ENCODE results near the gene GLIPR1. TPM values are rescaled to one million over a fixed set of nuclear protein-coding genes. Genes with fewer than 3 reads are reported as not detected.
"Not testable (repeated sequence)": the region's sequence is repeated elsewhere in the genome, so short reads cannot be mapped to it uniquely, and the experiment has no call there.

GLIPR1 gene
- polyA plus RNA-seq, 1 donor from 2014 or later, result 147 TPM

- no peak overlapping the region for H3K27ac Mint-ChIP-seq
- no peak overlapping the region for H3K4me3 Mint-ChIP-seq
- peaks cover 0 to 2% (median 0%) of the 10 kb centered on the region in 3 donors for H3K4me1 Mint-ChIP-seq
- H3K9me3 Mint-ChIP-seq, result peaks cover 1 to 14% (median 8%) of the 10 kb centered on the region in 3 donors
- peaks cover 2% of the 10 kb centered on the region for H3K36me3 Mint-ChIP-seq
- H3K27me3 Mint-ChIP-seq, result peaks cover 5% of the 10 kb centered on the region
These were observed 24.7 kb upstream of the GLIPR1 start for GRCh38 chr12:75455839-75456238.

GRCh38 chr12:75457191-75457590 lies 23.4 kb upstream of the GLIPR1 start:
- H3K9me3 Mint-ChIP-seq, result peaks cover 1 to 14% (median 8%) of the 10 kb centered on the region in 3 donors
- H3K4me3 Mint-ChIP-seq, result no peak overlapping the region
- peaks cover 0 to 2% (median 0%) of the 10 kb centered on the region in 3 donors for H3K4me1 Mint-ChIP-seq
- H3K27me3 Mint-ChIP-seq, result peaks cover 5% of the 10 kb centered on the region
- no peak overlapping the region for H3K27ac Mint-ChIP-seq
- H3K36me3 Mint-ChIP-seq, result peaks cover 2% of the 10 kb centered on the region

- H3K4me3 Mint-ChIP-seq, H3K36me3 Mint-ChIP-seq, H3K4me1 Mint-ChIP-seq, H3K27me3 Mint-ChIP-seq: not testable (repeated sequence)
- H3K9me3 Mint-ChIP-seq, result peaks cover 1 to 14% (median 8%) of the 10 kb centered on the region in 3 donors
- H3K27ac Mint-ChIP-seq, result peak overlapping the region in 1 of 3 donors; percentile 28
These were observed 22.7 kb upstream of the GLIPR1 start for GRCh38 chr12:75457866-75458265.

- H3K4me3 Mint-ChIP-seq, result no peak overlapping the region
- H3K36me3 Mint-ChIP-seq, result peaks cover 3% of the 10 kb centered on the region
- no peak overlapping the region for H3K27ac Mint-ChIP-seq
- H3K4me1 Mint-ChIP-seq, result no peaks in the 10 kb centered on the region
- H3K27me3 Mint-ChIP-seq, result peaks cover 5% of the 10 kb centered on the region
- peaks cover 1 to 14% (median 8%) of the 10 kb centered on the region in 3 donors for H3K9me3 Mint-ChIP-seq
These were observed 20.8 kb upstream of the GLIPR1 start for GRCh38 chr12:75459755-75460154.

GRCh38 chr12:75460204-75460603 lies 20.4 kb upstream of the GLIPR1 start:
- Mint-ChIP-seq H3K4me1 (no peaks in the 10 kb centered on the region), H3K27me3 (peaks cover 4% of the 10 kb centered on the region), H3K27ac (no peak overlapping the region), H3K4me3 (no peak overlapping the region), H3K9me3 (peaks cover 1 to 14% (median 8%) of the 10 kb centered on the region in 3 donors), H3K36me3 (peaks cover 3% of the 10 kb centered on the region)

- peak overlapping the region in 2 of 4 donors; percentile 45 to 87 for H3K4me3 Mint-ChIP-seq
These were observed 8.4 kb upstream of the GLIPR1 start for GRCh38 chr12:75471902-75472890.

GRCh38 chr12:75474116-75474515 lies 6.4 kb upstream of the GLIPR1 start:
- Mint-ChIP-seq H3K36me3 (no peaks in the 10 kb centered on the region), H3K27me3 (no peaks in the 10 kb centered on the region), H3K4me1 (peaks cover 30 to 44% (median 40%) of the 10 kb centered on the region in 3 donors), H3K4me3 (peak overlapping the region in 1 of 4 donors; percentile 6), H3K27ac (no peak overlapping the region), H3K9me3 (peaks cover 0 to 2% (median 0%) of the 10 kb centered on the region in 3 donors)

More at GRCh38 chr12:75471902-75472890, 8.4 kb upstream of the GLIPR1 start:
- Mint-ChIP-seq H3K36me3 (no peaks in the 10 kb centered on the region), H3K27ac (peak overlapping the region; percentile 3 to 78 (median 9)), H3K4me1 (peaks cover 17 to 30% (median 29%) of the 10 kb centered on the region in 3 donors), H3K27me3 (no peaks in the 10 kb centered on the region), H3K9me3 (peaks cover 0 to 2% (median 0%) of the 10 kb centered on the region in 3 donors)

GRCh38 chr12:75476071-75476470 lies 4.5 kb upstream of the GLIPR1 start:
- H3K27ac Mint-ChIP-seq, result no peak overlapping the region
- H3K9me3 Mint-ChIP-seq, result peaks cover 0 to 2% (median 0%) of the 10 kb centered on the region in 3 donors
- H3K27me3 Mint-ChIP-seq, result no peaks in the 10 kb centered on the region
- H3K36me3 Mint-ChIP-seq, result no peaks in the 10 kb centered on the region
- H3K4me1 Mint-ChIP-seq, result peaks cover 39 to 59% (median 50%) of the 10 kb centered on the region in 3 donors
- peak overlapping the region in 1 of 4 donors; percentile 29 for H3K4me3 Mint-ChIP-seq

GRCh38 chr12:75477137-75477536 lies 3.4 kb upstream of the GLIPR1 start:
- Mint-ChIP-seq H3K4me3 (peak overlapping the region in 1 of 4 donors; percentile 13), H3K9me3 (peaks cover 0 to 2% (median 0%) of the 10 kb centered on the region in 3 donors), H3K36me3 (no peaks in the 10 kb centered on the region), H3K4me1 (peaks cover 32 to 59% (median 47%) of the 10 kb centered on the region in 3 donors), H3K27me3 (no peaks in the 10 kb centered on the region), H3K27ac (peak overlapping the region in 2 of 3 donors; percentile 18 to 54)

- Mint-ChIP-seq H3K9me3 (peaks cover 0 to 2% (median 0%) of the 10 kb centered on the region in 3 donors), H3K4me1 (peaks cover 34 to 61% (median 48%) of the 10 kb centered on the region in 3 donors), H3K27me3 (no peaks in the 10 kb centered on the region), H3K4me3 (peak overlapping the region; percentile 18 to 100 (median 77)), H3K27ac (peak overlapping the region; percentile 97 to 99 (median 98)), H3K36me3 (no peaks in the 10 kb centered on the region)
These were observed 2.3 kb upstream of the GLIPR1 start for GRCh38 chr12:75478116-75478794.

- H3K27me3 Mint-ChIP-seq, result no peaks in the 10 kb centered on the region
- peaks cover 0 to 1% (median 0%) of the 10 kb centered on the region in 3 donors for H3K9me3 Mint-ChIP-seq
- H3K27ac Mint-ChIP-seq, result peak overlapping the region; percentile 97 to 99 (median 98)
- H3K36me3 Mint-ChIP-seq, result no peaks in the 10 kb centered on the region
- H3K4me1 Mint-ChIP-seq, result peaks cover 46 to 66% (median 59%) of the 10 kb centered on the region in 3 donors
- H3K4me3 Mint-ChIP-seq, result peak overlapping the region; percentile 96 to 100 (median 100)
These were observed 543 bp upstream of the GLIPR1 start for GRCh38 chr12:75479963-75480461.

- Mint-ChIP-seq H3K4me1 (peaks cover 46 to 67% (median 66%) of the 10 kb centered on the region in 3 donors), H3K4me3 (peak overlapping the region; percentile 96 to 100 (median 100)), H3K36me3 (no peaks in the 10 kb centered on the region), H3K27me3 (no peaks in the 10 kb centered on the region), H3K9me3 (peaks cover 0 to 1% (median 0%) of the 10 kb centered on the region in 3 donors), H3K27ac (peak overlapping the region; percentile 97 to 99 (median 98))
These were observed 604 bp downstream of the GLIPR1 start for GRCh38 chr12:75481013-75481705.

GRCh38 chr12:75481774-75482173 lies 1.2 kb downstream of the GLIPR1 start:
- Mint-ChIP-seq H3K4me1 (peaks cover 46 to 66% (median 64%) of the 10 kb centered on the region in 3 donors), H3K4me3 (peak overlapping the region; percentile 96 to 100 (median 100)), H3K27ac (peak overlapping the region; percentile 84 to 99 (median 97)), H3K36me3 (no peaks in the 10 kb centered on the region), H3K27me3 (no peaks in the 10 kb centered on the region), H3K9me3 (peaks cover 0 to 1% (median 0%) of the 10 kb centered on the region in 3 donors)

- H3K4me3 Mint-ChIP-seq, result peak overlapping the region; percentile 96 to 100 (median 100)
- H3K36me3 Mint-ChIP-seq, result no peaks in the 10 kb centered on the region
These were observed 2.1 kb downstream of the GLIPR1 start for GRCh38 chr12:75482646-75483045.

More at GRCh38 chr12:75482646-75483045, 2.1 kb downstream of the GLIPR1 start:
- Mint-ChIP-seq H3K27me3 (no peaks in the 10 kb centered on the region), H3K9me3 (peaks cover 0 to 1% (median 0%) of the 10 kb centered on the region in 3 donors), H3K27ac (peak overlapping the region; percentile 84 to 99 (median 97)), H3K4me1 (peaks cover 47 to 63% (median 58%) of the 10 kb centered on the region in 3 donors)

All from IgD-negative memory B cell (primary cell).